Measurements from ENCODE around the gene COX6B1. TPM values are rescaled to one million over a fixed set of nuclear protein-coding genes. Genes with fewer than 3 reads are reported as not detected.

Gene COX6B1
- total RNA-seq, 2 donors from 2014 or later: 258 to 386 TPM

- no peak for TF ChIP-seq CTCF (IDR thresholded peaks at IDR 0.05)
- H3K27me3 ChIP-seq (replicated peaks; ENCODE audit: insufficient read depth): no peaks in the 10 kb centered on the region
- no peak for ATAC-seq (ENCODE audit: insufficient number of reproducible peaks, low FRiP score, low read depth)
Observed at GRCh38 chr19:35623327-35624010, 24.7 kb upstream of the COX6B1 start.

GRCh38 chr19:35628264-35628564 is 19.9 kb upstream of the COX6B1 start:
- peak overlapping the region; percentile 78 to 91 for H3K27ac ChIP-seq
- no peaks in the 10 kb centered on the region for H3K9me3 ChIP-seq
- no peaks in the 10 kb centered on the region for H3K27me3 ChIP-seq (replicated peaks; ENCODE audit: insufficient read depth)
- H3K4me1 ChIP-seq (ENCODE audit: control insufficient read depth in 1 of 2, low read depth in 2 of 2): peaks cover 11 to 17% of the 10 kb centered on the region in 2 donors
- H3K36me3 ChIP-seq: peaks cover 17% of the 10 kb centered on the region
- TF ChIP-seq CTCF (IDR thresholded peaks at IDR 0.05): no peak
- peak overlapping the region; percentile 92 for H3K4me3 ChIP-seq
- ATAC-seq (ENCODE audit: insufficient number of reproducible peaks, low FRiP score, low read depth): no peak
- no peak for DNase-seq (ENCODE audit: low spot score)

More at GRCh38 chr19:35623327-35624010, 24.7 kb upstream of the COX6B1 start:
- H3K4me3 ChIP-seq: no peak overlapping the region
- no peak overlapping the region for H3K27ac ChIP-seq
- no peaks in the 10 kb centered on the region for H3K9me3 ChIP-seq
- DNase-seq (ENCODE audit: low spot score): no peak
- no peaks in the 10 kb centered on the region for H3K36me3 ChIP-seq
- peaks cover 3 to 6% of the 10 kb centered on the region in 2 donors for H3K4me1 ChIP-seq (ENCODE audit: control insufficient read depth in 1 of 2, low read depth in 2 of 2)

- H3K27ac ChIP-seq: peak within 1 kb of the TSS; percentile 78 to 91
- no peaks in the 10 kb centered on the region for H3K27me3 ChIP-seq (replicated peaks; ENCODE audit: insufficient read depth)
- peak; percentile 100 for ATAC-seq (ENCODE audit: insufficient number of reproducible peaks, low FRiP score, low read depth)
- H3K4me3 ChIP-seq: peak within 1 kb of the TSS; percentile 92
- no peaks in the 10 kb centered on the region for H3K9me3 ChIP-seq
- no peak for TF ChIP-seq CTCF (IDR thresholded peaks at IDR 0.05)
- DNase-seq (ENCODE audit: low spot score): peak; percentile 96
- H3K36me3 ChIP-seq: peaks cover 23% of the 10 kb centered on the region
- peaks cover 11 to 17% of the 10 kb centered on the region in 2 donors for H3K4me1 ChIP-seq (ENCODE audit: control insufficient read depth in 1 of 2, low read depth in 2 of 2)
Observed at GRCh38 chr19:35628565-35629331, 19.4 kb upstream of the COX6B1 start, which contains the start of gene RBM42. Gene RBM42 (plus strand): TSS chr19:35629036. CDS start chr19:35629154, 118 bp downstream.

GRCh38 chr19:35629332-35629633 is 18.8 kb upstream of the COX6B1 start:
- Histone ChIP-seq H3K4me3 (peak overlapping the region; percentile 92), H3K36me3 (peaks cover 28% of the 10 kb centered on the region), H3K4me1 (ENCODE audit: control insufficient read depth in 1 of 2, low read depth in 2 of 2) (peaks cover 11 to 17% of the 10 kb centered on the region in 2 donors), H3K9me3 (no peaks in the 10 kb centered on the region), H3K27me3 (replicated peaks; ENCODE audit: insufficient read depth) (no peaks in the 10 kb centered on the region), H3K27ac (peak overlapping the region; percentile 78 to 91)
- TF ChIP-seq CTCF (IDR thresholded peaks at IDR 0.05): no peak
- no peak for ATAC-seq (ENCODE audit: insufficient number of reproducible peaks, low FRiP score, low read depth)
- DNase-seq (ENCODE audit: low spot score): no peak

GRCh38 chr19:35633727-35634440 is 14.2 kb upstream of the COX6B1 start:
- no peak for DNase-seq (ENCODE audit: low spot score)
- peaks cover 59% of the 10 kb centered on the region for H3K36me3 ChIP-seq
- peaks cover 8 to 11% of the 10 kb centered on the region in 2 donors for H3K4me1 ChIP-seq (ENCODE audit: control insufficient read depth in 1 of 2, low read depth in 2 of 2)
- H3K27me3 ChIP-seq (replicated peaks; ENCODE audit: insufficient read depth): no peaks in the 10 kb centered on the region
- TF ChIP-seq CTCF (IDR thresholded peaks at IDR 0.05): no peak
- no peaks in the 10 kb centered on the region for H3K9me3 ChIP-seq
- ATAC-seq (ENCODE audit: insufficient number of reproducible peaks, low FRiP score, low read depth): no peak
- H3K27ac ChIP-seq: no peak overlapping the region
- H3K4me3 ChIP-seq: no peak overlapping the region
